SKM-1 treated with dmso at 0.1 percent for 144 hours (cell line): Measurements from ENCODE around the gene CLSTN1.
"Not testable (repeated sequence)": the region's sequence is repeated elsewhere in the genome, so short reads cannot be mapped to it uniquely, and the experiment has no call there.

ENCODE experiments used
- DNase-seq: peaks from one replicate; lab custom pipeline; 2025; ENCODE audit not compliant: unreplicated experiment; lab: John Stamatoyannopoulos, UW

CLSTN1 gene

DNA sequence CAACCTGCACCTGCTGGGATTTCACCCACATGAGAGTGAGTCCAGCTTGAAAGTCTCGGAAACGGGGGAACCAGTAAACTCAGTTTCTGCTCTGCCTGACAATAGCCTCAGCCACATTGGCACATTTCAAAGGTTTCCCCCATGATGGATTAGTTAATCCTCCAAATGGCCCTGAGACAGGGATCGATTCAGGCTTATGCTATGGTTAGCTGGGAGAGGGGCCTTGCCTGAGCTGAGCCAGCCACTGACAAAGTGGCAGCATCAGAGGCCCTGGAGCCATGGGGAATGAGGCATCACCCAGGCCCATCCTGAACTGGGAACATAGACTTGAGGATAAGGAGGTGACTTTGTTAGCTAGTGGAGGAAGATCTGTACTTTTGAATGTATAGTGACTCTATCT lies 2.9 kb upstream of the CLSTN1 start:
- no peak for DNase-seq

DNA sequence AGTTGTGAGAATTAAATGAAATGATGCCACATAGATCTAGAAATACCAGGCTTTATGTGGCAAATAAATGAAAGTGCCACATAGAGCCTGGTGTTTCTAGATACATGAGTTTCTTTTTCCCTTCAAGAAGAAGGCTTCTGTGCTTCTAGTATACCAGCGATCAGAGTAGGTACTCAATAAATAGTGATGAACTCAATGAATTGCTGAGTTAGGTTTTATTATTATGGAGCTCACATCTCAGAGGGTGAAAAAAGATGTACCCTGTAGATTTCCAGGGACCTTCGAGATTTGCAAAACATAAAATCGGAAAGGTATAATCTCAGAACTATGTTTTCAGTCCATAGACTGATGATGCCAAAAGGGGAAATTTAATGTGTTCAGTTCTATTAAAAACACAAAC lies 2.3 kb upstream of the CLSTN1 start:
- DNase-seq: no peak

DNA sequence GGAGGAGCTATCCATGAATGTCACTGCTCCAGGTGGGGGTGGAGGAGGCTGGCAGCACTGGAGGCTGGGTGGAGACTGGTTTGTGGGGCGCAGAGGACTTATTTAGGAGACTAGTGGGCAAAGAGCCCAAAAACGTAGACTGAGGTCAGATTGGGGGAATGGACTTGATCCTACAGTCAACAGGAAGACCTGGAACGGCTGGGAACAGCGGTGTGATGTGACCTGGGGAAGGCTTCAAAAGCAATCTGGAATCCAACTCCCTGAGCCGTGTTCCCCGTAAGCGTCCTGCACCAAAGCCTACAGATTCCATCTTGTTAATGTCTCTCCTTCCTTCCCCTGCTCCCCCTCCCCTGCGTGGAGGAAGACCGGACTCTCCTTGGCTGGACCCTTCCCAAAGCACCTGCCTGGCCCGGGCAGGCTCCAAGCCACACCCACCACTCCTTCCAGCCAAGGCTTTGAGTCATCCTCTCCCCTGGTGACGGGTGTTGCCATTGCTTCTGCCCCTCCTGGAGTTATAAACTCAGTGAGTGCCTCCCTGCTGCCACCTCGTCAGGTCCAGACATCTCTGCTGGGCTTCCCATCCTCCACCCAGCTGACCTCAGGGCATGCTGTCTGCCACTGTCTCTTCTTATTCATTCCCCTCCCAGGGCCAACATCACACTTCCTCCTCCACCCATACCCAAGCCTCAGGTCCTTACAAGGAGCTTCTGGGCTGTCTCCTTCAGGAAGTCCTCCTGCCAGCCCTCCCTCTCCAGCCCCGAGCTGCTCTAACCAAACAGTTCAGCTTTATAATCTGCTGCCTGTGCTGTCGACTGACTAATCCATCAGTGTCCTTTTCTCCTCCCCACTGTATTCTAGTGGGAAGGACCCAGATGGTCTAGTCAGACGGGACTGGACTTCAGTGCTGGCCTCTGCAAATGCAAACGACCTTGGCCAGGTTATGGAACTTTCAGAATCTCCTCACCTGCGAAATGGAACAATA lies 1.6 kb upstream of the CLSTN1 start:
- peak; percentile 66 for DNase-seq

DNA sequence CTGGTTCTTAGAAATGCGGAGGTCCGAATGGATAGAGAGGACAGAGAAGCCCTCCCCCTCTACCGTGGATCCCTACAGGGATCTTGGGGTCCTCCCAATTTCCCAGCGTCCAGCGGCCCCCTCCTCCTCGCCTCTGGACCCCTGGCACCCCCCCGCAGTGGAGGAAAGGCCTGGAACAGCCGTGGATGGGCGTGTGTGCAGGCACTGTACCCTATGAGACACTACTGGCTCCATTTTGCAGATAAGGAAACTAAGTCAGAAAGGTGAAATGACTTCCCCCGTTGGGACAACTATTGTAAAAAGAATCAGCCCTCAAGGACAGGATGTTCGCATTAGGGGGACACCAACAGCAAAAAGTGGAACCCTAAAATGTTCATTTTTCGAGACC lies 931 bp upstream of the CLSTN1 start:
- DNase-seq: no peak

DNA sequence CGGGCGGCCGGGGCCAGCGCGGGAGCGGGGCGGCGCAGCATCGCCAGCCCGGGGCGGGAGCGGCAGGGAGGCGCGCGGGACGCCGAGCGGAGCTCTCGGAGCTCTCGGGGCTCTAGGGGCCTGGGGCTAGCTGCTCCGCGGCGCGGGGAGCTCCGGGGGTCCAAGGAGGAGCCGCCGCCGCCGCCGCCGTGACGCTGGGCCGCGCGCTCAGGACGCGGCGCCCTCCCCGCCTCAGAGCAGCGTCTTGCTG lies 147 bp downstream of the CLSTN1 start:
- DNase-seq: no peak

DNA sequence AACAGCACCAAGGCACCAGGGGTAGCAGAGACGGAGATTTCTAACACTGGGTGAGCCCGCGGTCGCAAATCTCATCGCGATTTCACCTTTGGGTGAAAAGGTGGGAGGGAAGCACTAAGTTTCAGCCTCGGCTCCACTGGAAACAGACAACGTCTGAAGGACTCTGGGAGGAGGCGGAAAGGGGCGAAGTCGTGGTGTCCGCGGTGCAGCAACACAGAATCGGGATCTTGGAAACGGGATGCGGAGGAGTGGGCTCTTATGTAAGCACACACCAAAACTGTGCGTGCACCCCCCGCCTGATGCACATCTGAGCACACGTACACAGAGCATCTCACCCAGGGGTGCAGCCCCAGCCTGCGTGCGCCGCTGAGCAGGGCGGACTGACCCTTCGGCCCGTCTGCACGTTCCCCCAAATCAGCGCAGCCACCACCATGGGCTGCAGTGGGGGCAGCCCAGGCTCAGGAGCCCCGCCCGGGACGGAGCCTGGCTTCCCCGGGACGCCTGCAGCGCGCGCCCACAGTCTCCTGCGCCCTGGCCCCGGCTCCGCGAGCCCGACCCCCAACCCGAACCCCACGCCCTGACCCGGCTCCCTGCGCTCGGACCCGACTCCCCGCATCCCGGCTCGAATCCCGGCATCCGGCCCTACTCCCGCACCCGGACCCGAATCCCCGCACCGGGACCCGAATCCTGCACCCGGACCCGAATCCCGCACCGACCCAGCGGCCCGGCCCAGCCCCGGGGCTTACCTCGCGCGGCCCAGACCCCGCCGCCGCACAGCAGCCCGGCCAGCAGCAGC lies 670 bp downstream of the CLSTN1 start:
- no peak for DNase-seq

DNA sequence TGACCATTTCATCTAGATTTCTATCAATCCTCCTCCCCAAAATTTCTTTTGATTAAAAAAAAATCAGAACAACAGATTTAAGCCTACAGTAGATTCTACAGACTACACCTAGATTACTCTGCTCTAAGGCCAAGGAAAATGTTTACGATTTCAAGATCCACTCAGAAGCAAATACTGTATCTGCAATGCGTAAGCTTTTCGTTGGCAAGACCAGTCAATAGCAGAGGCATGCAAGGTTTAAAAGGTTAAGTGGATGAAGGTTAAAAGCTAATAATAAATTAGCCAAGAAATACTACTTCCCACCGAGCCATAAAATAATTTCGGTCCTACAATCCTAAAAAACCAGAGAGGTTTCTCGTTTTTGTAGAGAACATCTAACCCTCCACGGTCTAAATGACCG lies 1.3 kb downstream of the CLSTN1 start:
- no peak for DNase-seq

DNA sequence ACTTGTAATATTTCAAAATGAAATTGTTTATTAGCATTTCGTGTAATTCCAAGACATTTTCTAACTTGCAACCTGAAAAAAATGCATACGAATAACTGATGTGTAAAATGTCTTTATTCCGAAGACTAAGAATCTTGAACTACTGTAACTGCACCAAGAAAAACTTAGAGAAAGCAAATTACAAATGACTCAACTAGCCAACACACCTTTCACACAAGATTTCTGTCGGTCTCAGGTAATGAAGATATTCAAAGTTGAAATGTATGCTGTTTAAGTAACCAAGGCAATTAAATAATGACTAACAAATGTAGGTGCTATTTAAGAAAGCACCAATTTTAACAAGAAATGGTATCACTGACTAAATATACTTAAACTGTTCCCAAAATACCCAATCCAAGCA lies 2.1 kb downstream of the CLSTN1 start:
- no peak for DNase-seq

DNA sequence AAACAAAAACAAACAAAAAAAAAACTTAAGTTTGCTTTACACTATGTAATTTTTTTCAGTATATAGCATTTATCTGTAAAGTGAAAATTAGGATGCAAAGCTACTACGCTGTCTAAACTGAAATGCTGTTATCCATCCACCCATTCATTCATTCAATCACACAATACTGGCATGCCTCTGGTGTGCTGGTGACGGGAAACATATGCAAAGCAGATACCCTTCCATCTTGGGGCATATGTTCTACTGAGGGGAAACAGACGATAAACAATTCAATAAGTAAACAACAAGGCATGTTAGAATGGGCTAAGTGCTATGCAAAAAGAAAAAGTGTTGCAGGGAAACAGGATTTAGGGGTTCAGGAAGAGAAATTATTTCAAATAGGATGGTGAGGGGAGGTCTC lies 3.2 kb downstream of the CLSTN1 start:
- DNase-seq: no peak

DNA sequence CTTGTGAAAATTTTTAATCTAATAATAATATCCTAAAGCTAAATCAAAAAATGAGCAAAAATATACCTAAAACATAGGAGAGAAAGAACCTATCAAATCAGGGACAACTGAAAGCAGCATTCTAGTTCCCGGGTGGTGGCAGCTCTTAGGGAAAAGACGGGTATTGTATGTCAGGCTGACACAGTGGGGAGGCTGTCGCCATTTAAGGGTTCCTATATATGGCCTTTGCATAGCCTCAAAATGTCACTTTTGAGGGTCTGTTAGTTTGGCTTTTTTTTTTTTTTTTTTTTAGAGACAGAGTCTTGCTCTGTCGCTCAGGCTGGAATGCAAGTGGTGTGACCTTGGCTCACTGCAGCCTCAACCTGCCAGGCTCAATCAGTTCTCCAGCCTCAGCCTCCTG lies 6.0 kb downstream of the CLSTN1 start:
- no peak for DNase-seq

DNA sequence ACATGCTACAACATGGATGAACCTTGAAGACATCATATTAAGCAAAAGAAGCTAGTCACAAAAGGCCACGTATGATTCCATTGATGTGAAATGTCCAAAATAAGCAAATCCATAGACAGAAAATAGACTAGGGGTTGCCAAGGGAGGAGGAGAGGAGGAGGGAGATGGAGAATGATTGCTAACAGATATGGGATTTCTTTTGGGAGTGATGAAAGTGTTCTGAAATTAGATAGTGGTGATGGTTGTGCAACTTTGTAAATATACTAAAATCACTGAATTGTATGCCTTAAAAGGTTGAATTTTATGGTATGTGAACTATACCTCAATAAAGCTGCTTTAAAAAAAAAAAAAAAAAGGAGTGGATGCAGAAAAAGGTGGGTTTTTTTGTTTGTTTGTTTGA lies 7.6 kb downstream of the CLSTN1 start:
- DNase-seq: no peak

DNA sequence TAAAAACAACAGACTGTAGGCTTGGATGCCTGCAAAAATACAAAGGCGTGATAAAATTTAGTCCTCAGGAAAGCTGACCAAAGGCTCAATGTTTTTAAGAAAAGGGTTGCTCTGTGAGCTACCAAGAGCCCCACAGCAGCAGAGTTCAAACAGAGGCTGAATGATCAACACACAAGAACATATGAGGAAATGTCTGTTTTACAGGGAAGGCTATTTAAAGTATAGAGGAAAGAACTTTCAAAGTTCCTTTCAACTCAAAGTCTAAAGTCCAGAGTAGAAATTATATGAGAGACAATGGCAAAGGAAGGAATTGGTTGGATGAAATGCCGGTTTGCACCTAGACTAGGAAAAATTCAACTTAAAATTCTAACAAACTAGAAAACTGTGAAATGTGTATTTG lies 8.6 kb downstream of the CLSTN1 start:
- DNase-seq: no peak

DNA sequence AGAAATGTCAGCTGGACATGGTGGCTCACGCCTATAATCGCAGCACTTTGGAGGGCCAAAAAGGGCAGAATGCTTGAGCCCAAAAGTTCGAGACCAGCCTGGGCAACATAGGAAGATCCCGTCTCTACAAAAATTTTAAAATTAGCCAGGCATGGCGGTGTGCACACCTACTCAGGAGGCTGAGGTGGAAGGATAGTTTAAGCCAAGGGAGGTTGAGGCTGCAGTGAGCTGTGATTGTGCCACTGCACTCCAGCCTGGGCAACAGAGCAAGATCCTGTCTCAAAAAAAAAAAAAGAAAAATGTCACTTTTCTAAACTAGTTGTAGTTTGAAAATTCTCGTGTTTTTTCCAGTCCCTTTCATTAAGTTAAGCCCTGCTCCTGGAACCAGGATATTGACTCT lies 9.1 kb downstream of the CLSTN1 start:
- DNase-seq: no peak

DNA sequence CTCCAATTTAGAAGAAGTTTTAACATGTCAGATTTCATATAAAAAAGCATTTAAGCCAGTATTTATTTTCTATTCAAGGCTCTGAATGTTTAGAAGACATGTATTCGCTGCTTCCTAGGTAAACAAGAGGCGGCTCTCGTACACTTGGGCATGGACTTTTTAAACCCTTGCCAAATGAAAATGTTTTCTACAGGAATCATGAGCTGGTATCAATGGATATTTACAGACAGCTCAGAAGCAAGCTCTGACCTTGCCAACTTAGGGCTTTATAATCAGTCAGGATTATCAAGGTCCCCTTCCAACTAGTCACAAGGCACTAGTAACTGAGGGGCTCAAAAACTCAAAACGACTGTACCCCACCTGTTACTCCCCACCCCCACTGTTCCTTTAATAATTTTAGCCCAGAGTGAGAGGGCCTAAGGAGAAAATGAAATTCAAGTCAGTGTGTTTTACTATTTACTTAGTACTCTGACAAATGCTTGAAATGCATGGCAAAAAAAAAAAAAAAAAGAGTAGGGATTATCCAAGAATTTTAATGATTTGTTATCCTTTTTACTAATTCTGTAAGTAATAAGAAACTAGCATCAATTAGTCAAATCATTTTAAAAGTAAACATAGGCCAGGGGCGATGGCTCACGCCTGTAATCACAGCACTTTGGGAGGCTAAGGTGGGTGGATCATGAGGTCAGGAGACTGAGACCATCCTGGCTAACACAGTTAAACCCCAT lies 12.4 kb downstream of the CLSTN1 start:
- DNase-seq: no peak

DNA sequence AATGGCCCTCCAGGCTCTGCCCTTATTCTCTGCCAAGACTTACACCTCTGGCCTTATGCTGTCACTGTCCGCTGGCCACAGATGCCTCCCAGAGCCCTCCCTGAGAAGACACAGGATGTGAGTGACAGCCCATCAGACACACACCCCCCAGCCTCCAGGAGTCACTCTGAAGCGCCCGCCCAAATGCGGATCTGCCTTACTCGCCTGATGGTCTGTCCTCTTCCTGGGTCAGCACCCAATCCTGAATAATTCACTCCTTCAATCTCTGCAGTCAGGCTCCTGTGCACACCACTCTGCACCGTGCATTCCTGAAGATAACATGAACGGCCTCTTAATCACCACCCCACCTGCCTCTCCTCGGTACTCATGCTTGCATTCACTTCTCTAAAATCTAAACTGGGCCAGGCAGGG lies 14.7 kb downstream of the CLSTN1 start:
- no peak for DNase-seq

DNA sequence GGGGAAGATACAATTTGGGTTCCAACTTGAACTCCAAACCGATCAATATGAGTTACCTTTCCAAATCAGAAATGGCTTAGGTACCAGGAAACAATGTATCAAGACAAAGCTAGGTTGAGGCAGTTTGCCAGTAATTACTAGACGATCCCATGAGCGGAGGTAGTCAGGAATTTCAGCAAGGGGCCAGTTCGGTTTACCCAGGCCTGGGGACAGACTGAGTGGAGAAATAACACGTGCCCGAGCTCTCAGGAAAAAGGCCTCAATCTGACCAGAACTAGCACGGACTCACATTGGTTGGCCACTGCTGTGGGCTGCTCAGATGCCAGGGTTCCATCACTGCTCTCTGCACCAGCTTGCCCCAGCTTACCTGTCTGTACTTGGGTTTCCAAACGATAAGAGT lies 15.3 kb downstream of the CLSTN1 start:
- DNase-seq: no peak

DNA sequence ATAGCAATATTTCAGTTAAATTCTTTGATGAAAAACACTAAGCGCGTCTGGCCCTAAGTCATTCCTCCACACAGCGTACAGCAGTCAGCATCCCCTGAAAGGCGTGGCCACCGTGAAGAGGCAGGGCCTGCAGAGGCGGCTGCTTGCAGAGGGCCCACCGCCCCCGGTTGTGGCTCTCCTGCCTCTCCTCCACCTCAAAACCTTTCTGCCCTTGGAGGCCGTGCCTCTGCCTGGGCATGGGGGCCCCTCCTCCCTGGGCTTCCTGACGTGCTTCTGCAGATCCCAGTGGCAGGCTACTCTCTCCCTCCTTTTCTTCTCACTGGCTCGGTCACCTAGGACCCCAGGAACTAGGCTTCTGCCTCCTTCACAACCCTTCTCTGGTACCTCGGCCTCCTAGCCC lies 16.2 kb downstream of the CLSTN1 start:
- no peak for DNase-seq

DNA sequence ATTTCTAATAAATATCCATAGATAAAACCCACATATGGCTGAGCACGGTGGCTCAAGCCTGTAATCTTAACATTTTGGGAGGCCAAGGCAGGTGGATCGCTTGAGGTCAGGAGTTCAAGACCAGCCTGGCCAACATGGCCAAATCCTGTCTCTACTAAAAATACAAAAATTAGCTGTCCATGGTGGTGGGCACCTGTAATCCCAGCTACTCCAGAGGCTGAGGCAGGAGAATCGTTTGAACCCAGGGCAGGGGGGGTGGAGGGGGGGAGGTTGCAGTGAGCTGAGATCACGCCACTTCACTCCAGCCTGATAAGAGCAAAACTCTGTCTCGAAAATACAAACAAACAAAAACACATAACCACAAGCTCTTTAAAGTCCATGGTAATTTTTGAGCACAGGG lies 17.8 kb downstream of the CLSTN1 start:
- DNase-seq: not testable (repeated sequence)

DNA sequence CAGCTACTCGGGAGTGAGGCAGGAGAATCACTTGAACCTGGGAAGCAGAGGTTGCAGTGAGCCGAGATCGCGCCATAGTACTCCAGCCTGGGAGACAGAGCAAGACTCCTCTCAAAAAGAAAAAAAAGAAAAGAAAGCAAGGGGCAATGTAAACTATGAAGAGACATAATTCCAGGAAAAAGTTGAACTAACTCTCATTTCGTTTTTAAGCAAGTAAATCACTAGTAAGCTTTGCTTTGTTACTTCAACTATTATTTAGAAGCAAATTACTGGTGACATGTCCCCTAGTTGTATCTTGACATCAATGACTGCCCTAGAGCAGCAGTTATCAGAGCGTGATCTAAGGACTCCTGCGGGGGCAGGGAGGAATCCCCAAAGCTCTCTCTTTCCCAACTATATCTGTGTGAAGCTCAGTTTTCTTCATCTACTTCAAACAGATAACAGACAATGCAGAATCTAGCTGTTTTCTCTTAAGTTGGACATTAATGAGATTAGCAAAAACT lies 18.7 kb downstream of the CLSTN1 start:
- DNase-seq: no peak

DNA sequence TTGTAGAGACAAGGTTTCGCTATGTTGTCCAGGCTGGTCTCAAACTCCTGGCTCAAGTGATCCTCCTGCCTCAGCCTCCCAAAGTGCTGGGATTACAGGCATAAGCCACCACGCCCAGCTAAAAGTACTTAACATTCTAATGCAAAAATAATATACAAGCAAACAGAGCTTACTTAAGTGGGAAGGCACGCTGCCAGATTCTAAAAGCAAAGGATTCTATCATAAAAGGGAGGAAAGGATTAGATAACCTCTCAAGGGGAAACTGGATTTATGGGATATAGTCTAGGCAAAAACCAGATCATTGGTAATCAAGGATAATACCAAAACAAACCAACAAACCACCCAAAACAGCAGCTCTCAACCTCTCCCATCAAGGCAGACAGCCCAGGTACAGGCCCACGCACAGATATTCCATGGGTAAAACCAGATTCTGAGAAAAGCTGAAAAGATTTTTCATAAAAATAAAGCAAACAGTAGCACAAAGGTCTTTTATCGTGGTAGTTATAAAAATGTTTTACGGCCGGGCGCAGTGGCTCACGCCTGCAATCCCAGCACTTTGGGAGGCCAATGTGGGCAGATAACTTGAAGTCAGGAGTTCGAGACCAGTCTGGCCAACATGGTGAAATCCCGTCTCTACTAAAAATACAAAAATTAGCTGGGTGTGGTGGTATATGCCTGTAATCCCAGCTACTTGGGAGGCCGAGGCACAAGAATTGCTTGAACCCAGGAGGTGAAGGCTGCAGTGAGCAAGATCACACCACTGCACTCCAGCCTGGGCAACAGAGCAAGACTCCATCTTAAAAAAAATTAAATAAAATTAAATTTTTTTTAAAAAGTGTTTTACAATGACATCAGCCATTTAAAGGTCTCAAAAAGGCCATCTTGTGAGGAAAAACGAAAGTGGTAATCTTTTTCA lies 20.5 kb downstream of the CLSTN1 start:
- DNase-seq: not testable (repeated sequence)

DNA sequence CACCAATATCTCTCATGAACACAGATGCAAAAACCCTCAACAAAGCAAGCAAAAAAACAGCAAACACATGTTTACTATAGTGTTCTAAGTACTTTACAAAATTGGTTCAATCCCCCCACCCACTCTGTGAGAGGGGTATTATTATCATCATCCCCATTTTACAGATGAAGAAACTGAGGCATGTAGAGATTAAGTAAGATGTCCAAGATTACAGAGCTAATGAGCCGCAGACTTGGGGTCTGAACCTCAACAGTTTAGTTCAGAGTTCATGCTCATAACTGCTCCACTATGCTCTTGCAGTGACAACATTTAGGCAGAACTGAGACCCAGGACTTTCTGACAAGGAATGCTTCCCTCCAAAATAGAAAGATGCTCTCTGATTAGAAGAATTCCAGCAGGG lies 21.9 kb downstream of the CLSTN1 start:
- DNase-seq: no peak
